Measurements from ENCODE around the gene KCNJ9.

KCNJ9 gene

GRCh38 chr1:160129966-160130365 is 48.6 kb downstream of the KCNJ9 start:
- peaks cover 0 to 8% (median 0%) of the 10 kb centered on the region in 5 donors for H3K36me3 ChIP-seq (ENCODE audit: control insufficient read depth in 5 of 5, insufficient read depth in 5 of 5, low read length in 5 of 5)

GRCh38 chr1:160130486-160130885 is 49.1 kb downstream of the KCNJ9 start:
- no peak overlapping the region for H3K4me3 ChIP-seq (ENCODE audit: low read depth in 1 of 5, low read length in 5 of 5)
- peaks cover 0 to 8% (median 0%) of the 10 kb centered on the region in 5 donors for H3K36me3 ChIP-seq (ENCODE audit: control insufficient read depth in 5 of 5, insufficient read depth in 5 of 5, low read length in 5 of 5)
- no peaks in the 10 kb centered on the region for H3K27me3 ChIP-seq (ENCODE audit: control insufficient read depth in 5 of 5, insufficient read depth in 4 of 5, low read length in 5 of 5)
- peaks cover 0 to 67% (median 39%) of the 10 kb centered on the region in 5 donors for H3K4me1 ChIP-seq (ENCODE audit: control insufficient read depth in 5 of 5, insufficient read depth in 5 of 5, low read length in 5 of 5)
- no peak overlapping the region for H3K9ac ChIP-seq (ENCODE audit: low read length in 5 of 5)
- H3K9me3 ChIP-seq (ENCODE audit: control insufficient read depth in 5 of 5, low read length in 5 of 5) = no peaks in the 10 kb centered on the region
- peak overlapping the region; percentile 39 for H3K27ac ChIP-seq (ENCODE audit: low read depth, low read length)

More at GRCh38 chr1:160129966-160130365, 48.6 kb downstream of the KCNJ9 start:
- peak overlapping the region; percentile 91 for H3K27ac ChIP-seq (ENCODE audit: low read depth, low read length)
- H3K9ac ChIP-seq (ENCODE audit: low read length in 5 of 5) = no peak overlapping the region
- no peak overlapping the region for H3K4me3 ChIP-seq (ENCODE audit: low read depth in 1 of 5, low read length in 5 of 5)
- H3K9me3 ChIP-seq (ENCODE audit: control insufficient read depth in 5 of 5, low read length in 5 of 5) = no peaks in the 10 kb centered on the region
- no peaks in the 10 kb centered on the region for H3K27me3 ChIP-seq (ENCODE audit: control insufficient read depth in 5 of 5, insufficient read depth in 4 of 5, low read length in 5 of 5)
- peaks cover 0 to 72% (median 43%) of the 10 kb centered on the region in 5 donors for H3K4me1 ChIP-seq (ENCODE audit: control insufficient read depth in 5 of 5, insufficient read depth in 5 of 5, low read length in 5 of 5)

- Histone ChIP-seq H3K36me3 (ENCODE audit: control insufficient read depth in 5 of 5, insufficient read depth in 5 of 5, low read length in 5 of 5) (peaks cover 0 to 13% (median 3%) of the 10 kb centered on the region in 5 donors), H3K27ac (ENCODE audit: low read depth, low read length) (peak overlapping the region; percentile 39), H3K4me1 (ENCODE audit: control insufficient read depth in 5 of 5, insufficient read depth in 5 of 5, low read length in 5 of 5) (peaks cover 0 to 63% (median 35%) of the 10 kb centered on the region in 5 donors), H3K27me3 (ENCODE audit: control insufficient read depth in 5 of 5, insufficient read depth in 4 of 5, low read length in 5 of 5) (no peaks in the 10 kb centered on the region), H3K9ac (ENCODE audit: low read length in 5 of 5) (peak overlapping the region in 1 of 5 donors; percentile 26), H3K4me3 (ENCODE audit: low read depth in 1 of 5, low read length in 5 of 5) (no peak overlapping the region), H3K9me3 (ENCODE audit: control insufficient read depth in 5 of 5, low read length in 5 of 5) (no peaks in the 10 kb centered on the region)
Observed at GRCh38 chr1:160130939-160131338, 49.6 kb downstream of the KCNJ9 start.

- H3K9ac ChIP-seq (ENCODE audit: low read length in 5 of 5) = no peak overlapping the region
- H3K36me3 ChIP-seq (ENCODE audit: control insufficient read depth in 5 of 5, insufficient read depth in 5 of 5, low read length in 5 of 5) = peaks cover 0 to 23% (median 5%) of the 10 kb centered on the region in 5 donors
- H3K4me1 ChIP-seq (ENCODE audit: control insufficient read depth in 5 of 5, insufficient read depth in 5 of 5, low read length in 5 of 5) = peaks cover 0 to 59% (median 35%) of the 10 kb centered on the region in 5 donors
- H3K4me3 ChIP-seq (ENCODE audit: low read depth in 1 of 5, low read length in 5 of 5) = no peak overlapping the region
- H3K27me3 ChIP-seq (ENCODE audit: control insufficient read depth in 5 of 5, insufficient read depth in 4 of 5, low read length in 5 of 5) = no peaks in the 10 kb centered on the region
- no peaks in the 10 kb centered on the region for H3K9me3 ChIP-seq (ENCODE audit: control insufficient read depth in 5 of 5, low read length in 5 of 5)
- H3K27ac ChIP-seq (ENCODE audit: low read depth, low read length) = peak overlapping the region; percentile 39
Observed at GRCh38 chr1:160131803-160132565, 50.6 kb downstream of the KCNJ9 start.

- H3K4me1 ChIP-seq (ENCODE audit: control insufficient read depth in 5 of 5, insufficient read depth in 5 of 5, low read length in 5 of 5) = peaks cover 0 to 39% (median 22%) of the 10 kb centered on the region in 5 donors
- no peak overlapping the region for H3K27ac ChIP-seq (ENCODE audit: low read depth, low read length)
- no peaks in the 10 kb centered on the region for H3K27me3 ChIP-seq (ENCODE audit: control insufficient read depth in 5 of 5, insufficient read depth in 4 of 5, low read length in 5 of 5)
- no peak overlapping the region for H3K4me3 ChIP-seq (ENCODE audit: low read depth in 1 of 5, low read length in 5 of 5)
- no peaks in the 10 kb centered on the region for H3K9me3 ChIP-seq (ENCODE audit: control insufficient read depth in 5 of 5, low read length in 5 of 5)
- H3K9ac ChIP-seq (ENCODE audit: low read length in 5 of 5) = no peak overlapping the region
- peaks cover 0 to 22% (median 5%) of the 10 kb centered on the region in 5 donors for H3K36me3 ChIP-seq (ENCODE audit: control insufficient read depth in 5 of 5, insufficient read depth in 5 of 5, low read length in 5 of 5)
Observed at GRCh38 chr1:160133990-160134770, 52.8 kb downstream of the KCNJ9 start.

GRCh38 chr1:160134791-160135572 is 53.6 kb downstream of the KCNJ9 start:
- H3K9me3 ChIP-seq (ENCODE audit: control insufficient read depth in 5 of 5, low read length in 5 of 5) = no peaks in the 10 kb centered on the region
- H3K27me3 ChIP-seq (ENCODE audit: control insufficient read depth in 5 of 5, insufficient read depth in 4 of 5, low read length in 5 of 5) = no peaks in the 10 kb centered on the region
- H3K36me3 ChIP-seq (ENCODE audit: control insufficient read depth in 5 of 5, insufficient read depth in 5 of 5, low read length in 5 of 5) = peaks cover 0 to 23% (median 7%) of the 10 kb centered on the region in 5 donors
- H3K4me3 ChIP-seq (ENCODE audit: low read depth in 1 of 5, low read length in 5 of 5) = no peak overlapping the region
- H3K4me1 ChIP-seq (ENCODE audit: control insufficient read depth in 5 of 5, insufficient read depth in 5 of 5, low read length in 5 of 5) = peaks cover 0 to 33% (median 20%) of the 10 kb centered on the region in 5 donors
- no peak overlapping the region for H3K9ac ChIP-seq (ENCODE audit: low read length in 5 of 5)
- no peak overlapping the region for H3K27ac ChIP-seq (ENCODE audit: low read depth, low read length)

GRCh38 chr1:160136121-160136925 is 55.0 kb downstream of the KCNJ9 start:
- Histone ChIP-seq H3K4me1 (ENCODE audit: control insufficient read depth in 5 of 5, insufficient read depth in 5 of 5, low read length in 5 of 5) (peaks cover 0 to 21% (median 12%) of the 10 kb centered on the region in 5 donors), H3K27ac (ENCODE audit: low read depth, low read length) (no peak overlapping the region), H3K9me3 (ENCODE audit: control insufficient read depth in 5 of 5, low read length in 5 of 5) (no peaks in the 10 kb centered on the region), H3K4me3 (ENCODE audit: low read depth in 1 of 5, low read length in 5 of 5) (no peak overlapping the region), H3K27me3 (ENCODE audit: control insufficient read depth in 5 of 5, insufficient read depth in 4 of 5, low read length in 5 of 5) (no peaks in the 10 kb centered on the region), H3K36me3 (ENCODE audit: control insufficient read depth in 5 of 5, insufficient read depth in 5 of 5, low read length in 5 of 5) (peaks cover 0 to 23% (median 7%) of the 10 kb centered on the region in 5 donors), H3K9ac (ENCODE audit: low read length in 5 of 5) (no peak overlapping the region)

- H3K4me3 ChIP-seq (ENCODE audit: low read depth in 1 of 5, low read length in 5 of 5) = no peak overlapping the region
- peaks cover 0 to 15% (median 10%) of the 10 kb centered on the region in 5 donors for H3K4me1 ChIP-seq (ENCODE audit: control insufficient read depth in 5 of 5, insufficient read depth in 5 of 5, low read length in 5 of 5)
- no peak overlapping the region for H3K27ac ChIP-seq (ENCODE audit: low read depth, low read length)
- H3K9ac ChIP-seq (ENCODE audit: low read length in 5 of 5) = no peak overlapping the region
- H3K36me3 ChIP-seq (ENCODE audit: control insufficient read depth in 5 of 5, insufficient read depth in 5 of 5, low read length in 5 of 5) = peaks cover 0 to 23% (median 7%) of the 10 kb centered on the region in 5 donors
- no peaks in the 10 kb centered on the region for H3K27me3 ChIP-seq (ENCODE audit: control insufficient read depth in 5 of 5, insufficient read depth in 4 of 5, low read length in 5 of 5)
- no peaks in the 10 kb centered on the region for H3K9me3 ChIP-seq (ENCODE audit: control insufficient read depth in 5 of 5, low read length in 5 of 5)
Observed at GRCh38 chr1:160136926-160137200, 55.5 kb downstream of the KCNJ9 start.

- Histone ChIP-seq H3K4me3 (ENCODE audit: low read depth in 1 of 5, low read length in 5 of 5) (no peak overlapping the region), H3K36me3 (ENCODE audit: control insufficient read depth in 5 of 5, insufficient read depth in 5 of 5, low read length in 5 of 5) (peaks cover 0 to 23% (median 10%) of the 10 kb centered on the region in 5 donors), H3K27me3 (ENCODE audit: control insufficient read depth in 5 of 5, insufficient read depth in 4 of 5, low read length in 5 of 5) (no peaks in the 10 kb centered on the region), H3K9ac (ENCODE audit: low read length in 5 of 5) (no peak overlapping the region), H3K4me1 (ENCODE audit: control insufficient read depth in 5 of 5, insufficient read depth in 5 of 5, low read length in 5 of 5) (peaks cover 0 to 12% (median 5%) of the 10 kb centered on the region in 5 donors), H3K27ac (ENCODE audit: low read depth, low read length) (no peak overlapping the region), H3K9me3 (ENCODE audit: control insufficient read depth in 5 of 5, low read length in 5 of 5) (no peaks in the 10 kb centered on the region)
Observed at GRCh38 chr1:160137216-160137862, 56.0 kb downstream of the KCNJ9 start.

Data from subcutaneous abdominal adipose tissue (tissue), 5 donors.